CD4-positive, alpha-beta T cell treated with Interleukin-15 for 1 hour (primary cell): ENCODE results near the gene RGL4.
A peak's percentile ranks its signal among the peaks of the same experiment; 100 is the strongest.
"Not testable (repeated sequence)": the region's sequence is repeated elsewhere in the genome, so short reads cannot be mapped to it uniquely, and the experiment has no call there.

ENCODE experiments used
- DNase-seq: peaks from one replicate; pipeline ENCODE4 v3.0.0-alpha.2; 2020

Gene RGL4

GRCh38 chr22:23690713-23691112, at the start of gene RGL4:
RGL4 (plus strand) TSS chr22:23691013; CDS start chr22:23692031, 1,018 bp downstream.
- DNase-seq: no peak

- not testable (repeated sequence) for DNase-seq
Observed at GRCh38 chr22:23646526-23646925, 44.3 kb upstream of the RGL4 start.

GRCh38 chr22:23649071-23649501, 41.7 kb upstream of the RGL4 start:
- no peak for DNase-seq

GRCh38 chr22:23651676-23652075, 39.1 kb upstream of the RGL4 start:
- DNase-seq: no peak

GRCh38 chr22:23652286-23652685, 38.5 kb upstream of the RGL4 start:
- DNase-seq: no peak

GRCh38 chr22:23652711-23653110, 38.1 kb upstream of the RGL4 start:
- DNase-seq: no peak

- no peak for DNase-seq
Observed at GRCh38 chr22:23655891-23656475, 34.8 kb upstream of the RGL4 start.

GRCh38 chr22:23657727-23658126, 33.1 kb upstream of the RGL4 start:
- no peak for DNase-seq

- not testable (repeated sequence) for DNase-seq
Observed at GRCh38 chr22:23660381-23660780, 30.4 kb upstream of the RGL4 start.

- no peak for DNase-seq
Observed at GRCh38 chr22:23670378-23671295, 20.2 kb upstream of the RGL4 start.

- DNase-seq: not testable (repeated sequence)
Observed at GRCh38 chr22:23671387-23671786, 19.4 kb upstream of the RGL4 start.

GRCh38 chr22:23672307-23673049, 18.3 kb upstream of the RGL4 start:
- not testable (repeated sequence) for DNase-seq

- no peak for DNase-seq
Observed at GRCh38 chr22:23673050-23673620, 17.7 kb upstream of the RGL4 start.

- DNase-seq: no peak
Observed at GRCh38 chr22:23673826-23674690, 16.8 kb upstream of the RGL4 start.

- DNase-seq: not testable (repeated sequence)
Observed at GRCh38 chr22:23674886-23675501, 15.8 kb upstream of the RGL4 start.

GRCh38 chr22:23675502-23676415, 15.1 kb upstream of the RGL4 start:
- peak; percentile 49 for DNase-seq

- not testable (repeated sequence) for DNase-seq
Observed at GRCh38 chr22:23676841-23677700, 13.7 kb upstream of the RGL4 start.

- no peak for DNase-seq
Observed at GRCh38 chr22:23677701-23677995, 13.2 kb upstream of the RGL4 start.

GRCh38 chr22:23678133-23678532, 12.7 kb upstream of the RGL4 start:
- no peak for DNase-seq
